Adrenal gland (tissue), 5 donors: ENCODE results near the gene DNAJC5.
A peak's percentile ranks its signal among the peaks of the same experiment; 100 is the strongest.

Source experiments
- POLR2A ChIP-seq, 2 donors: fragments of 450-650 bp; IDR thresholded peaks; one replicate each; pipeline ENCODE4 v1.6.1; 2017; ENCODE audit warnings: antibody characterized with exemption in 2 of 2, mild to moderate bottlenecking in 2 of 2, moderate library complexity in 1 of 2
- TF ChIP-seq, protein P1 (sequence below), 6 experiments: fragments of 450-650 bp in 4 of 6; fragments of 200-600 bp in 2 of 6; sonication (generic) in 1 of 6; IDR thresholded peaks; 1 replicate in 5 of 6; 2 replicates in 1 of 6; pipeline versions ENCODE4 v1.5.1 to v1.8.0; 2016 to 2021; ENCODE audit warnings: antibody characterized with exemption in 6 of 6, mild to moderate bottlenecking in 2 of 6, moderate library complexity in 1 of 6
- donor health status: DM: no; HTN: no; CAD: no.

DNA sequence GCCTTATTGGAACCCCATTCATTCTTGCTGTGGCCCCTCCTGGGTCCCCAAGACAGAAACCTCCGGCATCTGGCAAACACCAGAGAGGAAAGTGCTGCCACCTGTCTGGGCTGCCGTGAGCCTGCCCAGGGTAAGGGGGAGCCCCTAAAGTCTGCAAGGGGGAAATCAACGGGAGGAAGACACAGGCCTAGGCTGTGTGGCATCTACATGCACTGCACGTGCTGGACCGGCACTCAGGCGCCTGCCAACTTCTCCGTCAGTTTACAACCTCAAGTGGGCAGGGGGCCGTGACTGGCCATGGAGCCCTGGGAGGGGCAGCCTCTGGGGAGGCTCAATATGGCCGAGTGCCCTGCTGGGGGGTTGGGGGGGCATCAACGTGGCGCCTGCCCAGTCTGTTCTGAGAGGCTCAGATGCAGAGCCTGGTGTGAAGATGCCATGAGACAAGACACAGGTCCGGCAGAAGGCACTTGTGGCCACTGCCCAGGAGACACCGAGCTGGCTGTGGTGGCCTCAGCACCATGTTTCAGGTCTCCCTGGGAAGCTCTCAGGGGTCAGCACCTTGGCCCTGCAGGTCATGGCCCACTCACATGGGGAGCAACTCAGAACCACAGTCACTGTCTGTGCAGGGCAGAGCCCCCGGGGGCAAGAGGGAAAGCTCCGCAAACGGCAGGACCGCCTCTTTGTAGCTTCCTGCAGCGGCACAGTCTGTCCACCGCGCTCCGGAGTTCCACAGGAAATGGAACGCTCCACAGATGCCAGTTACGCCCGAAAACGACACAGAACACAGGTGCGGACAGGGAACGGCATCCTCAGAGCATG lies 52.9 kb downstream of the DNAJC5 start:
- TF ChIP-seq, protein P1, sequence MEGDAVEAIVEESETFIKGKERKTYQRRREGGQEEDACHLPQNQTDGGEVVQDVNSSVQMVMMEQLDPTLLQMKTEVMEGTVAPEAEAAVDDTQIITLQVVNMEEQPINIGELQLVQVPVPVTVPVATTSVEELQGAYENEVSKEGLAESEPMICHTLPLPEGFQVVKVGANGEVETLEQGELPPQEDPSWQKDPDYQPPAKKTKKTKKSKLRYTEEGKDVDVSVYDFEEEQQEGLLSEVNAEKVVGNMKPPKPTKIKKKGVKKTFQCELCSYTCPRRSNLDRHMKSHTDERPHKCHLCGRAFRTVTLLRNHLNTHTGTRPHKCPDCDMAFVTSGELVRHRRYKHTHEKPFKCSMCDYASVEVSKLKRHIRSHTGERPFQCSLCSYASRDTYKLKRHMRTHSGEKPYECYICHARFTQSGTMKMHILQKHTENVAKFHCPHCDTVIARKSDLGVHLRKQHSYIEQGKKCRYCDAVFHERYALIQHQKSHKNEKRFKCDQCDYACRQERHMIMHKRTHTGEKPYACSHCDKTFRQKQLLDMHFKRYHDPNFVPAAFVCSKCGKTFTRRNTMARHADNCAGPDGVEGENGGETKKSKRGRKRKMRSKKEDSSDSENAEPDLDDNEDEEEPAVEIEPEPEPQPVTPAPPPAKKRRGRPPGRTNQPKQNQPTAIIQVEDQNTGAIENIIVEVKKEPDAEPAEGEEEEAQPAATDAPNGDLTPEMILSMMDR (IDR thresholded peaks at IDR 0.05): peak in 1 of 6 experiments; percentile 5
- peak in 1 of 2 donors; percentile 5 for TF ChIP-seq POLR2A (IDR thresholded peaks at IDR 0.05)
